IMR-90 (cell line): ENCODE data around the gene KLHL6. TPM values are rescaled to one million over a fixed set of nuclear protein-coding genes. Genes with fewer than 3 reads are reported as not detected.

Experiments
- ATAC-seq: fragments of 200-7000 bp; cut with Tn5 transposase; 2 replicates; pipeline ENCODE4 v1.9.1; 2020; ENCODE audit warnings: low read depth, mild to moderate bottlenecking, moderate library complexity
- BruUV-seq: library from RNA; stranded (reverse); fragments of 400-500 nt; replicated peaks from 2 replicates; lab custom pipeline; 2021; lab: Mats Ljungman, UMichigan
- CTCF ChIA-PET: fragments of 300-600 bp; formaldehyde crosslinking; extraction: SDS; loops from one replicate; lab custom pipeline; 2021; ENCODE audit warnings: antibody characterized with exemption; lab: Yijun Ruan, JAX
- POLR2A ChIA-PET: fragments of 300-600 bp; sonication (Branson Sonifier 250); formaldehyde crosslinking; loops from one replicate; lab custom pipeline; 2022; ENCODE audit warnings: antibody characterized with exemption; ENCODE audit not compliant: unreplicated experiment; lab: Charles Lee
- DNase-seq: peaks from one replicate; pipeline ENCODE4 v3.0.0; 2013
- H2AFZ ChIP-seq: replicated peaks from 2 replicates; pipeline ENCODE3; 2013; ENCODE audit warnings: low read length, mild to moderate bottlenecking; ENCODE audit not compliant: poor library complexity
- H2AK5ac ChIP-seq: 2 replicates; pipeline ENCODE4 v1.6.1; 2013; ENCODE audit warnings: low read depth, low read length, inconsistent platforms
- H2AK9ac ChIP-seq: replicated peaks from 2 replicates; pipeline ENCODE3; 2013; ENCODE audit warnings: mild to moderate bottlenecking, low read depth, low read length, moderate library complexity; ENCODE audit not compliant: poor library complexity
- H2BK120ac ChIP-seq: 2 replicates; pipeline ENCODE4 v1.6.1; 2013; ENCODE audit warnings: low read depth, low read length, inconsistent platforms
- H2BK15ac ChIP-seq: 3 replicates; pipeline ENCODE4 v1.6.1; 2013; ENCODE audit warnings: low read depth, low read length, inconsistent platforms
- H2BK20ac ChIP-seq: 2 replicates; pipeline ENCODE4 v1.6.1; 2013; ENCODE audit warnings: low read depth, mild to moderate bottlenecking, inconsistent platforms, low read length, moderate library complexity
- H2BK5ac ChIP-seq: 2 replicates; pipeline ENCODE4 v1.6.1; 2013; ENCODE audit warnings: mild to moderate bottlenecking, low read depth, low read length, inconsistent platforms; ENCODE audit not compliant: poor library complexity, severe bottlenecking
- H3K14ac ChIP-seq: replicated peaks from 2 replicates; pipeline ENCODE4 v1.6.1; 2013; ENCODE audit warnings: low read depth, low read length, inconsistent platforms
- H3K18ac ChIP-seq: 2 replicates; pipeline ENCODE4 v1.6.1; 2013; ENCODE audit warnings: low read depth, low read length, control low read depth
- H3K23ac ChIP-seq: 2 replicates; pipeline ENCODE4 v1.6.1; 2013; ENCODE audit warnings: low read depth, low read length, inconsistent platforms
- H3K27ac ChIP-seq: 2 replicates; pipeline ENCODE4 v1.5.1; 2013; ENCODE audit warnings: mild to moderate bottlenecking, control low read depth, low read length; ENCODE audit not compliant: insufficient read depth
- H3K27me3 ChIP-seq: 2 replicates; pipeline ENCODE4 v1.6.1; 2013; ENCODE audit warnings: low read length; ENCODE audit not compliant: control insufficient read depth, insufficient read depth
- H3K36me3 ChIP-seq: 2 replicates; pipeline ENCODE4 v1.6.1; 2013; ENCODE audit warnings: low read length, mixed read lengths; ENCODE audit not compliant: control insufficient read depth, insufficient read depth
- H3K4ac ChIP-seq: 2 replicates; pipeline ENCODE4 v1.6.1; 2013; ENCODE audit warnings: low read depth, low read length, inconsistent platforms
- H3K4me1 ChIP-seq: 2 replicates; pipeline ENCODE4 v1.6.1; 2013; ENCODE audit warnings: low read length, mixed read lengths; ENCODE audit not compliant: control insufficient read depth, insufficient read depth
- H3K4me2 ChIP-seq: 2 replicates; pipeline ENCODE4 v1.6.1; 2013; ENCODE audit warnings: low read depth, mild to moderate bottlenecking, control low read depth, low read length, moderate library complexity
- H3K4me3 ChIP-seq: 2 replicates; pipeline ENCODE4 v1.5.1; 2013; ENCODE audit warnings: low read depth, mild to moderate bottlenecking, control low read depth, low read length, moderate library complexity; ENCODE audit not compliant: insufficient read depth
- H3K56ac ChIP-seq: 2 replicates; pipeline ENCODE4 v1.6.1; 2013; ENCODE audit warnings: low read length, inconsistent platforms; ENCODE audit not compliant: insufficient read depth; ENCODE audit errors: extremely low read depth
- H3K79me1 ChIP-seq, 2 experiments: 2 replicates each; pipeline ENCODE4 v1.6.1; 2013; ENCODE audit warnings: low read length in 2 of 2, inconsistent platforms in 1 of 2, low read depth in 1 of 2
- H3K9ac ChIP-seq: 2 replicates; pipeline ENCODE4 v1.6.1; 2013; ENCODE audit warnings: low read depth, low read length, control low read depth
- H3K9me1 ChIP-seq: 2 replicates; pipeline ENCODE4 v1.6.1; 2013; ENCODE audit warnings: low read length, inconsistent platforms; ENCODE audit not compliant: insufficient read depth
- H3K9me3 ChIP-seq: 2 replicates; pipeline ENCODE4 v1.6.1; 2013; ENCODE audit warnings: low read length; ENCODE audit not compliant: control insufficient read depth, insufficient read depth
- H4K20me1 ChIP-seq: 2 replicates; pipeline ENCODE4 v1.6.1; 2013; ENCODE audit warnings: low read length, inconsistent platforms; ENCODE audit not compliant: insufficient read depth
- H4K5ac ChIP-seq: 2 replicates; pipeline ENCODE4 v1.6.1; 2013; ENCODE audit warnings: mild to moderate bottlenecking, low read depth, low read length, control low read depth
- H4K8ac ChIP-seq, 2 experiments: 2 replicates each; pipeline ENCODE4 v1.6.1; 2013; ENCODE audit warnings: low read depth in 2 of 2, low read length in 2 of 2, control low read depth in 1 of 2, inconsistent platforms in 1 of 2
- H4K91ac ChIP-seq: 2 replicates; pipeline ENCODE4 v1.6.1; 2013; ENCODE audit warnings: low read depth, low read length, inconsistent platforms; ENCODE audit not compliant: insufficient read depth
- CEBPB ChIP-seq: IDR thresholded peaks from 2 replicates; pipeline ENCODE4 v1.6.1; 2012; ENCODE audit warnings: low read depth, low read length, improper control_type of control experiment
- CHD1 ChIP-seq: IDR thresholded peaks from 2 replicates; pipeline ENCODE4 v1.6.1; 2012; ENCODE audit warnings: low read depth, low read length, improper control_type of control experiment
- FOS ChIP-seq: fragments of 150-350 bp; IDR thresholded peaks from 2 replicates; pipeline ENCODE4 v1.6.1; 2016; ENCODE audit warnings: low read depth, low read length
- MAZ ChIP-seq: IDR thresholded peaks from 2 replicates; pipeline ENCODE4 v1.6.1; 2012; ENCODE audit warnings: low read depth, mild to moderate bottlenecking, low read length, improper control_type of control experiment, moderate library complexity, borderline replicate concordance
- MXI1 ChIP-seq: IDR thresholded peaks from 2 replicates; pipeline ENCODE4 v1.6.1; 2012; ENCODE audit warnings: low read depth, mild to moderate bottlenecking, low read length, moderate library complexity, borderline replicate concordance
- NFE2L2 ChIP-seq: fragments of 150-350 bp; IDR thresholded peaks from 2 replicates; pipeline ENCODE4 v1.6.1; 2016; ENCODE audit warnings: low read depth, mild to moderate bottlenecking, low read length
- RAD21 ChIP-seq: IDR thresholded peaks from 2 replicates; pipeline ENCODE4 v1.6.1; 2012; ENCODE audit warnings: low read length, improper control_type of control experiment
- RCOR1 ChIP-seq: IDR thresholded peaks from 2 replicates; pipeline ENCODE4 v1.6.1; 2012; ENCODE audit warnings: mild to moderate bottlenecking, low read length, improper control_type of control experiment; ENCODE audit not compliant: insufficient replicate concordance
- RFX5 ChIP-seq: IDR thresholded peaks from 2 replicates; pipeline ENCODE4 v1.8.0; 2012; ENCODE audit warnings: low read depth, mild to moderate bottlenecking, low read length, moderate library complexity
- SMC3 ChIP-seq: fragments of 150-350 bp; IDR thresholded peaks from 2 replicates; pipeline ENCODE4 v1.6.1; 2016; ENCODE audit warnings: low read depth, mild to moderate bottlenecking, antibody characterized with exemption, low read length, moderate library complexity
- WGBS, 2 experiments: methylation state at CpG; one replicate each; pipeline versions ENCODE4 v1.1.5 to v1.1.7; 2013; ENCODE audit warnings: missing lambda C conversion rate in 2 of 2; ENCODE audit not compliant: insufficient read length in 1 of 2; ENCODE audit errors: extremely low coverage in 2 of 2; 5-methylcytosine and 5-hydroxymethylcytosine counted together
- dilution Hi-C: fragments of 300-500 bp; cut with HindIII; formaldehyde crosslinking; loops from one replicate; pipeline ENCODE4 v1.14.3; 2018; ENCODE audit warnings: low sequenced_read_pairs; ENCODE audit not compliant: unreplicated experiment
- in situ Hi-C: fragments of 300-500 bp; cut with MboI; formaldehyde crosslinking; loops from 3 replicates; pipeline ENCODE4 v1.14.3; 2019; ENCODE audit warnings: low sequenced_read_pairs, inconsistent platforms, mixed read lengths
- intact Hi-C: fragments of 100-400 bp; cut with micrococcal nuclease; formaldehyde crosslinking; loops from 2 replicates; pipeline ENCODE4 v1.10.0; 2022
- polyA plus RNA-seq, 3 experiments: library from polyadenylated mRNA; depleted of rRNA; stranded (reverse); fragments of >200 nt; gene quantifications; 2 replicates each; pipeline ENCODE4 v1.2.3, GENCODE V29; 2012; ENCODE audit warnings: low replicate concordance in 1 of 3
- total RNA-seq: library from RNA; depleted of rRNA; stranded (reverse); fragments of >200 nt; gene quantifications from 2 replicates; pipeline ENCODE4 v1.2.3, GENCODE V29; 2012
- TF ChIP-seq, protein P1 (sequence below): fragments of 150-350 bp; IDR thresholded peaks from 2 replicates; pipeline ENCODE4 v1.6.1; 2017; ENCODE audit warnings: mild to moderate bottlenecking, antibody characterized with exemption, low read length, low read depth
- TF ChIP-seq, protein P2 (sequence below): fragments of 150-350 bp; IDR thresholded peaks from 2 replicates; pipeline ENCODE4 v1.6.1; 2016; ENCODE audit warnings: low read depth, mild to moderate bottlenecking, low read length, moderate library complexity, borderline replicate concordance
- TF ChIP-seq, protein P3 (sequence below): conservative IDR thresholded peaks from 2 replicates; pipeline ENCODE4 v1.5.1; 2012; ENCODE audit warnings: mild to moderate bottlenecking, low read depth, low read length, improper control_type of control experiment

The KLHL6 gene
- total and polyA plus RNA-seq, 2 of the 4 experiments (the other 2 are of a cell fraction): not detected

DNA sequence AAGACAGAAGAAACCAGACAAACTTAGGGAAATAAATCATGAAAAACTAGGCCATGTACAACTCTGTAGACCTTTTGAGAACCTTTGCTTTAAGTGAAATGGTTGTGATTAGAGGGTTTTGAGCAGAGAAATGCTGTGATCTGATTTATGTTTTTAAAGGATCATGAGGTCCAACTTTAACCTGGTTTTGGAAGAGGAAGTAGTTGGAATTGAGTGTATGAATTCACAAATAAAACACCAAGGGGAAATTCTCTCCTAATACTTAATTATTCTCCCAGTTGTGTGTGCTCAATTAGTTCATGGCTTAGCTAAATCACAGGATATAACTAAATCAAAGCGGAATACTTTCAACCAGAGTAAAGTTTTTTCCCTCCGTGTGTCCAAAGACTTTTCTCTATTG, 81.5 kb downstream of the KLHL6 start:
- no peak overlapping the region for H3K9ac ChIP-seq
- H3K23ac ChIP-seq: no peak overlapping the region
- no peak overlapping the region for H3K4me2 ChIP-seq
- no peak overlapping the region for H2BK5ac ChIP-seq
- H3K79me1 ChIP-seq: no peaks in the 10 kb centered on the region
- no peak overlapping the region for H3K18ac ChIP-seq
- no peak overlapping the region for H3K56ac ChIP-seq
- H3K4ac ChIP-seq: no peak overlapping the region
- dilution Hi-C loops: no loop called here
- no peak for DNase-seq
- BruUV-seq: no TSS peak
- TF ChIP-seq MXI1 (no peak), SMC3 (no peak), FOS (no peak), CEBPB (no peak), RFX5 (no peak), CHD1 (no peak), RAD21 (no peak), RCOR1 (no peak), MAZ (no peak), NFE2L2 (no peak)
- TF ChIP-seq, protein P1, sequence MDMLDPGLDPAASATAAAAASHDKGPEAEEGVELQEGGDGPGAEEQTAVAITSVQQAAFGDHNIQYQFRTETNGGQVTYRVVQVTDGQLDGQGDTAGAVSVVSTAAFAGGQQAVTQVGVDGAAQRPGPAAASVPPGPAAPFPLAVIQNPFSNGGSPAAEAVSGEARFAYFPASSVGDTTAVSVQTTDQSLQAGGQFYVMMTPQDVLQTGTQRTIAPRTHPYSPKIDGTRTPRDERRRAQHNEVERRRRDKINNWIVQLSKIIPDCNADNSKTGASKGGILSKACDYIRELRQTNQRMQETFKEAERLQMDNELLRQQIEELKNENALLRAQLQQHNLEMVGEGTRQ: no peak
- TF ChIP-seq, protein P2, sequence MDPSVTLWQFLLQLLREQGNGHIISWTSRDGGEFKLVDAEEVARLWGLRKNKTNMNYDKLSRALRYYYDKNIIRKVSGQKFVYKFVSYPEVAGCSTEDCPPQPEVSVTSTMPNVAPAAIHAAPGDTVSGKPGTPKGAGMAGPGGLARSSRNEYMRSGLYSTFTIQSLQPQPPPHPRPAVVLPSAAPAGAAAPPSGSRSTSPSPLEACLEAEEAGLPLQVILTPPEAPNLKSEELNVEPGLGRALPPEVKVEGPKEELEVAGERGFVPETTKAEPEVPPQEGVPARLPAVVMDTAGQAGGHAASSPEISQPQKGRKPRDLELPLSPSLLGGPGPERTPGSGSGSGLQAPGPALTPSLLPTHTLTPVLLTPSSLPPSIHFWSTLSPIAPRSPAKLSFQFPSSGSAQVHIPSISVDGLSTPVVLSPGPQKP: no peak
- TF ChIP-seq, protein P3, sequence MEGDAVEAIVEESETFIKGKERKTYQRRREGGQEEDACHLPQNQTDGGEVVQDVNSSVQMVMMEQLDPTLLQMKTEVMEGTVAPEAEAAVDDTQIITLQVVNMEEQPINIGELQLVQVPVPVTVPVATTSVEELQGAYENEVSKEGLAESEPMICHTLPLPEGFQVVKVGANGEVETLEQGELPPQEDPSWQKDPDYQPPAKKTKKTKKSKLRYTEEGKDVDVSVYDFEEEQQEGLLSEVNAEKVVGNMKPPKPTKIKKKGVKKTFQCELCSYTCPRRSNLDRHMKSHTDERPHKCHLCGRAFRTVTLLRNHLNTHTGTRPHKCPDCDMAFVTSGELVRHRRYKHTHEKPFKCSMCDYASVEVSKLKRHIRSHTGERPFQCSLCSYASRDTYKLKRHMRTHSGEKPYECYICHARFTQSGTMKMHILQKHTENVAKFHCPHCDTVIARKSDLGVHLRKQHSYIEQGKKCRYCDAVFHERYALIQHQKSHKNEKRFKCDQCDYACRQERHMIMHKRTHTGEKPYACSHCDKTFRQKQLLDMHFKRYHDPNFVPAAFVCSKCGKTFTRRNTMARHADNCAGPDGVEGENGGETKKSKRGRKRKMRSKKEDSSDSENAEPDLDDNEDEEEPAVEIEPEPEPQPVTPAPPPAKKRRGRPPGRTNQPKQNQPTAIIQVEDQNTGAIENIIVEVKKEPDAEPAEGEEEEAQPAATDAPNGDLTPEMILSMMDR: no peak
- H3K14ac ChIP-seq: no peak overlapping the region
- peaks cover 13% of the 10 kb centered on the region for H3K27me3 ChIP-seq
- in situ Hi-C loops: loop anchor here (25.0 kb wide), 1 partner anchor 788 kb away; the partner anchor contains the start of gene CAMK2N2
- H4K20me1 ChIP-seq: no peaks in the 10 kb centered on the region
- no peak overlapping the region for H4K5ac ChIP-seq
- H2BK20ac ChIP-seq: no peak overlapping the region
- no peak overlapping the region for H2AK9ac ChIP-seq
- no peaks in the 10 kb centered on the region for H3K36me3 ChIP-seq
- H3K9me3 ChIP-seq: no peaks in the 10 kb centered on the region
- H2AK5ac ChIP-seq: no peak overlapping the region
- WGBS, 2 experiments: no CpG with 5 or more reads among the region's 2 CpGs
- no peaks in the 10 kb centered on the region for H3K9me1 ChIP-seq
- ChIA-PET CTCF (no interaction called here), POLR2A (no interaction called here)
- H4K91ac ChIP-seq: no peak overlapping the region
- no peak overlapping the region for H3K4me3 ChIP-seq
- H2BK15ac ChIP-seq: no peak overlapping the region
- no peak overlapping the region for H2AFZ ChIP-seq
- H3K4me1 ChIP-seq: no peaks in the 10 kb centered on the region
- H3K27ac ChIP-seq: no peak overlapping the region
- H4K8ac ChIP-seq: no peak overlapping the region
- no peak overlapping the region for H2BK120ac ChIP-seq
- no peak for ATAC-seq
- intact Hi-C loops: no loop called here
